GM12864 (cell line): Measurements from ENCODE around the gene MAFB.

Source experiments
- DNase-seq: peaks from one replicate; pipeline ENCODE4 v3.0.0-alpha.2; 2011; ENCODE audit warnings: low read depth
- H3K4me3 ChIP-seq: 2 replicates; pipeline ENCODE4 v1.5.1; 2011; ENCODE audit warnings: mild to moderate bottlenecking, low read depth, low read length, control low read depth
- TF ChIP-seq, protein P1 (sequence below): IDR thresholded peaks from 2 replicates; pipeline ENCODE4 v1.5.1; 2011; ENCODE audit warnings: low read depth, mild to moderate bottlenecking, moderate library complexity, low read length, control low read depth, inconsistent platforms; ENCODE audit errors: missing control alignments

The MAFB gene

DNA sequence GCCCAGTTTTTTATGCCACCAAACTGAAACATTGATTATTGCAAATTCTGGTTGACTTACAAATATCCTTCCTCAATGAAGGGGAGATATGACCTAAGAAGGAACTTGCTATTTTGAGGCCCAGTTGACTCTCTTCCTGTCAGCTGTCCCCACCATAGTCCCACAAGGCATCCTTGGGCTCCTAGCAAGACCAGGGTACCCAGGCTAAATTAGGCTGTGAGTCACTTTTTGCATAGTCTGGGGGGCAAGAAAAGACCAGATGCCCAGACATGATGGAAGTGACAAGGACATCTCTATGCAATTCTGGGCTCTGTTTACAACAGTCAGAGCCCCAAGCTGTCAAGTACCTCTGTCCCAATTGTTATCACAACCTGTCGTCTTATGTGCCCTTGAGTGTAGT lies 31.8 kb upstream of the MAFB start:
- no peak overlapping the region for H3K4me3 ChIP-seq
- TF ChIP-seq, protein P1, sequence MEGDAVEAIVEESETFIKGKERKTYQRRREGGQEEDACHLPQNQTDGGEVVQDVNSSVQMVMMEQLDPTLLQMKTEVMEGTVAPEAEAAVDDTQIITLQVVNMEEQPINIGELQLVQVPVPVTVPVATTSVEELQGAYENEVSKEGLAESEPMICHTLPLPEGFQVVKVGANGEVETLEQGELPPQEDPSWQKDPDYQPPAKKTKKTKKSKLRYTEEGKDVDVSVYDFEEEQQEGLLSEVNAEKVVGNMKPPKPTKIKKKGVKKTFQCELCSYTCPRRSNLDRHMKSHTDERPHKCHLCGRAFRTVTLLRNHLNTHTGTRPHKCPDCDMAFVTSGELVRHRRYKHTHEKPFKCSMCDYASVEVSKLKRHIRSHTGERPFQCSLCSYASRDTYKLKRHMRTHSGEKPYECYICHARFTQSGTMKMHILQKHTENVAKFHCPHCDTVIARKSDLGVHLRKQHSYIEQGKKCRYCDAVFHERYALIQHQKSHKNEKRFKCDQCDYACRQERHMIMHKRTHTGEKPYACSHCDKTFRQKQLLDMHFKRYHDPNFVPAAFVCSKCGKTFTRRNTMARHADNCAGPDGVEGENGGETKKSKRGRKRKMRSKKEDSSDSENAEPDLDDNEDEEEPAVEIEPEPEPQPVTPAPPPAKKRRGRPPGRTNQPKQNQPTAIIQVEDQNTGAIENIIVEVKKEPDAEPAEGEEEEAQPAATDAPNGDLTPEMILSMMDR, result no peak
- no peak for DNase-seq

DNA sequence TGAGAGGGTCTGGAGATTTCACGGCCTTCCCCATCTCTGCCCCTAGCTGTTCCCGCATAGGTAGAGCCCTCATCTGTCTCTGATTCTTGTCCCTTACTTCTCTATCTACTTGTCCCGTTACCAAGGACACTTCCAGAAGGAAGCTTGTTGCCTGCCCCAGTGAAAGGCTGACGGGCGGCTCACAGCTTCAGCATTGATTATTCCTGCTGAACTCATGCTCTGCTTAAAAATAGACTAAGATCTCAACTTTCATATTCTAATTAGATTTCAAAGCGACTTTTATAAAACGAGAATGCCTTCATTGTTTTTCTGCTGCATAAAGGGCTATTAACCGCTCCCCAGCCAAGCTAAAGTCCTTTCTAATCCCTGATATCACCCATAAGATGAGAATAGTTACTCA lies 31.1 kb upstream of the MAFB start:
- no peak for DNase-seq
- TF ChIP-seq, protein P1, result no peak
- H3K4me3 ChIP-seq, result no peak overlapping the region

DNA sequence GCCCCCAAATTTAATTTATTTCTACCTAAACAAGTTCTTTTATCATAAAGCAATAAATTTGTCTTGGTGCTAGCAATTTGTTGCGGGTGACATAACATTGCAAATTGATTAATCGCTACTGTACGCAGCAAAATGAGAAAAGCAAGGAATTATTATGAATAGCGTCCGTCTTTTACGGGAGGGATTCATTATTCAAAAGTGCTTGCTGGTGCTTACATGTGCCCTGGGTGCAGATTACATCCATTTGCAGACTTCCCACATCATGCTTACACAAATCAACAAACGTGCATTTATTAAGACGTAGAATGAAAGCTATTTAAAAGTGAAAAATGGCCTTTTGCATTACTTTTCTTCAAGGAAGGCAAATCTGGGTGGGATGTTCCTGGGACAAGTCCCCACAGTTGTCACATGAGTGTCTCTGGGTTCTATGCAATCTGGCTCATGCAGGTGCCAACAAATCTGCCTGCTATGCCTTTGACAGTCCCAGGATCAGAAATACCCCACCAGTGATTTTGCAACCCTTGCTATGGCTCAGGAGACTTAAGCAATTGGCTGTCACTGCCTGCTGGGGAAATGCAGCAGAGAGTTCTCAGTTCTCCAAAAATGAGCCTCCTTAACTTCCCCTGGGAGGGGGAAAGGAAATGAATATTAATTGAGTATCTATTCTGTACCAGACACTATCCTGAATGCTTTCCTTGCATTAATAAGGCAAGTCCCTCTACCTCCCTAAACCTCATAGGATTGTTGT lies 30.1 kb upstream of the MAFB start:
- no peak overlapping the region for H3K4me3 ChIP-seq
- no peak for DNase-seq
- TF ChIP-seq, protein P1, result no peak

DNA sequence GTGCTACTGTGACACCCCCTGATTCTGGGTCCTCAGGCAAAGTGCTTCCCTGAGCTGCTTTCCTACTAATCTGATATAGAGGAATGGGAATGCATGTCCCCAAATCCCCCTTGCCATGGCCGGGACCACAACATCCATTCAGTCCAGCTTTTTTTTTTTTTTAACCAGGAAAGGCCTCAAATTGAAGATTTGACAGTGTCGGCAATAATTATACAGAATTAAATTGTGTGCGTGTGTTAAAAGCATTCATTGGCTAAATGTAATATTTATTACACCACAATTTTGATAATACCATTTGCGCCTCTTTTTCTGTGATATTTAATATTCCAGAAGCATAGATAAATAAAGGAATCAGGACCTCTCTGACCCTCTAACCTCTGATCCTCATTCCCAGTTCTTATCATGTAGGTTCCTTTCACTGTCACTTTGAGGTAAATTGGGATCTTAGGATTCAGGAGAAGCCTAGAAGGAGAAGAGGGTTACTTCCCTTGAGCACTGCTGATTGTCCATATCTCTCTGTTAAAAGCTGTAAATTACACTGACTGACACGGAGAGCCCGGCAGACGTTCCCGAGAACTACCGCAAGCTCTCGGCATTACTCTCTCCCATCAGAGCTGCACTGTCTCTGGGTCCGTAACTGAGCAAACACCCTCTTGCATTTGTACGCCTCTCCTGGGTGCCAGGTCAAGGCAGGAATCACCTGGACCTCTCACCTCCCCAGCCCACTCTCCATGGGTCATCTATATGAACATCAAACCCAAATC lies 29.4 kb upstream of the MAFB start:
- no peak for DNase-seq
- no peak overlapping the region for H3K4me3 ChIP-seq
- TF ChIP-seq, protein P1, result no peak

DNA sequence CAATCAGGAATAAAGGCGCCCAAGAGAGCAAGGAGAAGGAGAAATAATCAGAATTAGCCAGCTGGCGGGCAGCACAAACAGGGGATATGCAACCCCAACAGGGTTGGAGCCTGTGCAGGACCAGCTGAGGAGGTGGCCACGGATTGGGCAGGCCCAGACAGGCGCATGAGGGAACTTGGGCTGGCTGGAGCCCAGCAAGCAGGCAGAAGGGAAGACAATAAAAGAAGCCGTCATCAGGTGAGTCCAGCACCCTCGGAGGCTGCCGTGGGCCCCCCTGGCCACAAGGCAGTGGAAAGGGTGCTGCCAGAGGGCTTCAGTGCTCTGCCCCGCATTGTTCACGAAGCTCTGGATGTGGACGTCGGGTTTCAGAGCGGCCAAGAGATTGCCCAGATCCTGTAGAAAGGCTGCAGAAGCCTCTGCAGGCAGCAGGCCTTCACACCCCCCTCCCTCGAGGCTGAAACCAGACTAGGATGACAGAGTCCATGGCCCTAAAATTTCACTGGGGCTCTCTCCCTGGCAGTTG lies 28.4 kb upstream of the MAFB start:
- no peak overlapping the region for H3K4me3 ChIP-seq
- TF ChIP-seq, protein P1, result no peak
- no peak for DNase-seq

DNA sequence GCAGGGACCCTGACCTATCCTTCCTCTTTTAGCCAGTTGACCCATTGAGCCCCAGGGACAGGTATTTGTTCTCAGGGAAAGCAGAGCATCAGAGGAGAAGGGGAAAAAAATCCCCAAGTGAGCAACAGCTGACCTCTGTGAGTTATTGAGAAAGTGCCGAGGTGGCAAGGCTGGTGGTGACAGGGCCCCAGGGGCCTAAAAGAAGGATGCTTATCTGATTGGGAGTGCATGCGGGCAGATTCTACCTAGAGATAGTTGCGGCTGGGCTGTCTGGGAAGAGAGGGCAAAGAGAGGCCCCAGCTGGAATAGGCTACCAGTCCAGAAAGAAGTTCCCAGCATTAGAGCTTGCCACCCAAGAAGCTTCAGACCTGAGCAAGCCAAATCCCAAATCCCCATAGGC lies 26.5 kb upstream of the MAFB start:
- no peak overlapping the region for H3K4me3 ChIP-seq
- DNase-seq, result no peak
- TF ChIP-seq, protein P1, result no peak
